ENCODE measurements around the gene GABRR3. TPM values are rescaled to one million over a fixed set of nuclear protein-coding genes. Genes with fewer than 3 reads are reported as not detected.

Gene GABRR3
- total and polyA plus RNA-seq, 2 experiments from 2014 or later = not detected

DNA sequence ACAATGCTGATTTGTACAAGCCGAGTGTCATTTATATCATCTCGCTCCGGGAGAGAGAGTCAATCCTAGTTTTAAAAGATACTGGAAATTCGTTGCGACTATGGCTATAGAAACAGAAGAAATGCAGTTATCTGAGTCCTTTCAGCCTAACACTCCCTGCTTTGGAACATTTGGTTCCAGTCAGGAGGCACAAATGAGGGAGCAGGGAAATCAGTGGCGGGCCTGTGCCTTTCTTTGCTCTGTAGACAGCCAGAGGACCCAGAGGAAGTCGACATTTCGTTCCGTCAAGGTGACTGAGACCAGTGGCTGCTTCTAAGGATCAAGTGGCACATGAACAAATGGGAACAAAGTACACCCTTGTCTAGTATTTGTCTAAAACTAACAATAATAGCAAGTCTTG, 62.1 kb downstream of the GABRR3 start:
- Histone ChIP-seq H4K20me1 (replicated peaks; ENCODE audit: insufficient read depth) (no peaks in the 10 kb centered on the region; the same call in 1 of the 2 replicates), H3K4me3 (peak overlapping the region; percentile 63), H2AFZ (peak overlapping the region; percentile 54; the same call in 1 of the 2 replicates), H3K79me2 (replicated peaks; ENCODE audit: insufficient read depth) (peaks cover 4% of the 10 kb centered on the region; the same call in 1 of the 2 replicates), H3K9me2 (ENCODE audit: insufficient read depth) (0 out of 2 replicates have a peak, but pooled peaks cover 3% of the 10 kb centered on the region), H3K27ac (ENCODE audit: low read depth) (no peak overlapping the region), H3K36me3 (ENCODE audit: insufficient read depth) (no peaks in the 10 kb centered on the region), H3K4me2 (peak overlapping the region; percentile 80), H3F3A (replicated peaks; ENCODE audit: low read depth) (no peaks in the 10 kb centered on the region), H3K27me3 (ENCODE audit: insufficient read depth) (peaks cover 14% of the 10 kb centered on the region), H3K4me1 (ENCODE audit: insufficient read depth) (peaks cover under 1% of the 10 kb centered on the region; the same call in 1 of the 2 replicates)
- H3K4me3 Mint-ChIP-seq = peak overlapping the region; percentile 63
- peaks cover 18% of the 10 kb centered on the region for H3K27me3 Mint-ChIP-seq (ENCODE audit: insufficient read depth, low read depth, poor library complexity)
- H3K4me1 Mint-ChIP-seq = peaks cover 30% of the 10 kb centered on the region
- no peak overlapping the region for H3K27ac Mint-ChIP-seq
- H3K9me3 Mint-ChIP-seq = no peaks in the 10 kb centered on the region
- TF ChIP-seq, protein P1, sequence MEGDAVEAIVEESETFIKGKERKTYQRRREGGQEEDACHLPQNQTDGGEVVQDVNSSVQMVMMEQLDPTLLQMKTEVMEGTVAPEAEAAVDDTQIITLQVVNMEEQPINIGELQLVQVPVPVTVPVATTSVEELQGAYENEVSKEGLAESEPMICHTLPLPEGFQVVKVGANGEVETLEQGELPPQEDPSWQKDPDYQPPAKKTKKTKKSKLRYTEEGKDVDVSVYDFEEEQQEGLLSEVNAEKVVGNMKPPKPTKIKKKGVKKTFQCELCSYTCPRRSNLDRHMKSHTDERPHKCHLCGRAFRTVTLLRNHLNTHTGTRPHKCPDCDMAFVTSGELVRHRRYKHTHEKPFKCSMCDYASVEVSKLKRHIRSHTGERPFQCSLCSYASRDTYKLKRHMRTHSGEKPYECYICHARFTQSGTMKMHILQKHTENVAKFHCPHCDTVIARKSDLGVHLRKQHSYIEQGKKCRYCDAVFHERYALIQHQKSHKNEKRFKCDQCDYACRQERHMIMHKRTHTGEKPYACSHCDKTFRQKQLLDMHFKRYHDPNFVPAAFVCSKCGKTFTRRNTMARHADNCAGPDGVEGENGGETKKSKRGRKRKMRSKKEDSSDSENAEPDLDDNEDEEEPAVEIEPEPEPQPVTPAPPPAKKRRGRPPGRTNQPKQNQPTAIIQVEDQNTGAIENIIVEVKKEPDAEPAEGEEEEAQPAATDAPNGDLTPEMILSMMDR (conservative IDR thresholded peaks at IDR 0.05; ENCODE audit: low read depth in 2 of 2) = no peak
- TF ChIP-seq, protein P2, sequence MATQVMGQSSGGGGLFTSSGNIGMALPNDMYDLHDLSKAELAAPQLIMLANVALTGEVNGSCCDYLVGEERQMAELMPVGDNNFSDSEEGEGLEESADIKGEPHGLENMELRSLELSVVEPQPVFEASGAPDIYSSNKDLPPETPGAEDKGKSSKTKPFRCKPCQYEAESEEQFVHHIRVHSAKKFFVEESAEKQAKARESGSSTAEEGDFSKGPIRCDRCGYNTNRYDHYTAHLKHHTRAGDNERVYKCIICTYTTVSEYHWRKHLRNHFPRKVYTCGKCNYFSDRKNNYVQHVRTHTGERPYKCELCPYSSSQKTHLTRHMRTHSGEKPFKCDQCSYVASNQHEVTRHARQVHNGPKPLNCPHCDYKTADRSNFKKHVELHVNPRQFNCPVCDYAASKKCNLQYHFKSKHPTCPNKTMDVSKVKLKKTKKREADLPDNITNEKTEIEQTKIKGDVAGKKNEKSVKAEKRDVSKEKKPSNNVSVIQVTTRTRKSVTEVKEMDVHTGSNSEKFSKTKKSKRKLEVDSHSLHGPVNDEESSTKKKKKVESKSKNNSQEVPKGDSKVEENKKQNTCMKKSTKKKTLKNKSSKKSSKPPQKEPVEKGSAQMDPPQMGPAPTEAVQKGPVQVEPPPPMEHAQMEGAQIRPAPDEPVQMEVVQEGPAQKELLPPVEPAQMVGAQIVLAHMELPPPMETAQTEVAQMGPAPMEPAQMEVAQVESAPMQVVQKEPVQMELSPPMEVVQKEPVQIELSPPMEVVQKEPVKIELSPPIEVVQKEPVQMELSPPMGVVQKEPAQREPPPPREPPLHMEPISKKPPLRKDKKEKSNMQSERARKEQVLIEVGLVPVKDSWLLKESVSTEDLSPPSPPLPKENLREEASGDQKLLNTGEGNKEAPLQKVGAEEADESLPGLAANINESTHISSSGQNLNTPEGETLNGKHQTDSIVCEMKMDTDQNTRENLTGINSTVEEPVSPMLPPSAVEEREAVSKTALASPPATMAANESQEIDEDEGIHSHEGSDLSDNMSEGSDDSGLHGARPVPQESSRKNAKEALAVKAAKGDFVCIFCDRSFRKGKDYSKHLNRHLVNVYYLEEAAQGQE (IDR thresholded peaks at IDR 0.05; ENCODE audit: unreplicated experiment) = no peak
- TF ChIP-seq, protein P3, sequence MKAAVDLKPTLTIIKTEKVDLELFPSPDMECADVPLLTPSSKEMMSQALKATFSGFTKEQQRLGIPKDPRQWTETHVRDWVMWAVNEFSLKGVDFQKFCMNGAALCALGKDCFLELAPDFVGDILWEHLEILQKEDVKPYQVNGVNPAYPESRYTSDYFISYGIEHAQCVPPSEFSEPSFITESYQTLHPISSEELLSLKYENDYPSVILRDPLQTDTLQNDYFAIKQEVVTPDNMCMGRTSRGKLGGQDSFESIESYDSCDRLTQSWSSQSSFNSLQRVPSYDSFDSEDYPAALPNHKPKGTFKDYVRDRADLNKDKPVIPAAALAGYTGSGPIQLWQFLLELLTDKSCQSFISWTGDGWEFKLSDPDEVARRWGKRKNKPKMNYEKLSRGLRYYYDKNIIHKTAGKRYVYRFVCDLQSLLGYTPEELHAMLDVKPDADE (IDR thresholded peaks at IDR 0.05) = no peak
- TF ChIP-seq EZH2 (IDR thresholded peaks at IDR 0.05; ENCODE audit: low read depth, unreplicated experiment) = no peak
- no peak for TF ChIP-seq POLR2AphosphoS5 (IDR thresholded peaks at IDR 0.05; ENCODE audit: low read depth)
- no peak for TF ChIP-seq CREB1 (CRISPR knock-in tag; IDR thresholded peaks at IDR 0.05; ENCODE audit: low read depth)
- no peak for TF ChIP-seq JUNB (IDR thresholded peaks at IDR 0.05; ENCODE audit: unreplicated experiment)
- TF ChIP-seq EZH2phosphoT487 (IDR thresholded peaks at IDR 0.05; ENCODE audit: unreplicated experiment) = no peak
- TF ChIP-seq NANOG (IDR thresholded peaks at IDR 0.05; ENCODE audit: borderline replicate concordance) = no peak
- no peak for TF ChIP-seq ZNF114 (CRISPR knock-in tag; IDR thresholded peaks at IDR 0.05)
- TF ChIP-seq STAT1 (IDR thresholded peaks at IDR 0.05; ENCODE audit: unreplicated experiment) = no peak
- no peak for TF ChIP-seq ZNF331 (CRISPR knock-in tag; IDR thresholded peaks at IDR 0.05; ENCODE audit: low read depth)
- TF ChIP-seq, protein P4, sequence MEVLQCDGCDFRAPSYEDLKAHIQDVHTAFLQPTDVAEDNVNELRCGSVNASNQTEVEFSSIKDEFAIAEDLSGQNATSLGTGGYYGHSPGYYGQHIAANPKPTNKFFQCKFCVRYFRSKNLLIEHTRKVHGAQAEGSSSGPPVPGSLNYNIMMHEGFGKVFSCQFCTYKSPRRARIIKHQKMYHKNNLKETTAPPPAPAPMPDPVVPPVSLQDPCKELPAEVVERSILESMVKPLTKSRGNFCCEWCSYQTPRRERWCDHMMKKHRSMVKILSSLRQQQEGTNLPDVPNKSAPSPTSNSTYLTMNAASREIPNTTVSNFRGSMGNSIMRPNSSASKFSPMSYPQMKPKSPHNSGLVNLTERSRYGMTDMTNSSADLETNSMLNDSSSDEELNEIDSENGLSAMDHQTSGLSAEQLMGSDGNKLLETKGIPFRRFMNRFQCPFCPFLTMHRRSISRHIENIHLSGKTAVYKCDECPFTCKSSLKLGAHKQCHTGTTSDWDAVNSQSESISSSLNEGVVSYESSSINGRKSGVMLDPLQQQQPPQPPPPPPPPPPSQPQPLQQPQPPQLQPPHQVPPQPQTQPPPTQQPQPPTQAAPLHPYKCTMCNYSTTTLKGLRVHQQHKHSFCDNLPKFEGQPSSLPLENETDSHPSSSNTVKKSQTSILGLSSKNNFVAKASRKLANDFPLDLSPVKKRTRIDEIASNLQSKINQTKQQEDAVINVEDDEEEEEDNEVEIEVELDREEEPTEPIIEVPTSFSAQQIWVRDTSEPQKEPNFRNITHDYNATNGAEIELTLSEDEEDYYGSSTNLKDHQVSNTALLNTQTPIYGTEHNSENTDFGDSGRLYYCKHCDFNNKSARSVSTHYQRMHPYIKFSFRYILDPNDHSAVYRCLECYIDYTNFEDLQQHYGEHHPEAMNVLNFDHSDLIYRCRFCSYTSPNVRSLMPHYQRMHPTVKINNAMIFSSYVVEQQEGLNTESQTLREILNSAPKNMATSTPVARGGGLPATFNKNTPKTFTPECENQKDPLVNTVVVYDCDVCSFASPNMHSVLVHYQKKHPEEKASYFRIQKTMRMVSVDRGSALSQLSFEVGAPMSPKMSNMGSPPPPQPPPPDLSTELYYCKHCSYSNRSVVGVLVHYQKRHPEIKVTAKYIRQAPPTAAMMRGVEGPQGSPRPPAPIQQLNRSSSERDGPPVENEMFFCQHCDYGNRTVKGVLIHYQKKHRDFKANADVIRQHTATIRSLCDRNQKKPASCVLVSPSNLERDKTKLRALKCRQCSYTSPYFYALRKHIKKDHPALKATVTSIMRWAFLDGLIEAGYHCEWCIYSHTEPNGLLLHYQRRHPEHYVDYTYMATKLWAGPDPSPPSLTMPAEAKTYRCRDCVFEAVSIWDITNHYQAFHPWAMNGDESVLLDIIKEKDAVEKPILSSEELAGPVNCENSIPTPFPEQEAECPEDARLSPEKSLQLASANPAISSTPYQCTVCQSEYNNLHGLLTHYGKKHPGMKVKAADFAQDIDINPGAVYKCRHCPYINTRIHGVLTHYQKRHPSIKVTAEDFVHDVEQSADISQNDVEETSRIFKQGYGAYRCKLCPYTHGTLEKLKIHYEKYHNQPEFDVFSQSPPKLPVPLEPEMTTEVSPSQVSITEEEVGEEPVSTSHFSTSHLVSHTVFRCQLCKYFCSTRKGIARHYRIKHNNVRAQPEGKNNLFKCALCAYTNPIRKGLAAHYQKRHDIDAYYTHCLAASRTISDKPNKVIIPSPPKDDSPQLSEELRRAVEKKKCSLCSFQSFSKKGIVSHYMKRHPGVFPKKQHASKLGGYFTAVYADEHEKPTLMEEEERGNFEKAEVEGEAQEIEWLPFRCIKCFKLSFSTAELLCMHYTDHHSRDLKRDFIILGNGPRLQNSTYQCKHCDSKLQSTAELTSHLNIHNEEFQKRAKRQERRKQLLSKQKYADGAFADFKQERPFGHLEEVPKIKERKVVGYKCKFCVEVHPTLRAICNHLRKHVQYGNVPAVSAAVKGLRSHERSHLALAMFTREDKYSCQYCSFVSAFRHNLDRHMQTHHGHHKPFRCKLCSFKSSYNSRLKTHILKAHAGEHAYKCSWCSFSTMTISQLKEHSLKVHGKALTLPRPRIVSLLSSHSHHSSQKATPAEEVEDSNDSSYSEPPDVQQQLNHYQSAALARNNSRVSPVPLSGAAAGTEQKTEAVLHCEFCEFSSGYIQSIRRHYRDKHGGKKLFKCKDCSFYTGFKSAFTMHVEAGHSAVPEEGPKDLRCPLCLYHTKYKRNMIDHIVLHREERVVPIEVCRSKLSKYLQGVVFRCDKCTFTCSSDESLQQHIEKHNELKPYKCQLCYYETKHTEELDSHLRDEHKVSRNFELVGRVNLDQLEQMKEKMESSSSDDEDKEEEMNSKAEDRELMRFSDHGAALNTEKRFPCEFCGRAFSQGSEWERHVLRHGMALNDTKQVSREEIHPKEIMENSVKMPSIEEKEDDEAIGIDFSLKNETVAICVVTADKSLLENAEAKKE (CRISPR knock-in tag; IDR thresholded peaks at IDR 0.05) = no peak
- H3K36me3 Mint-ChIP-seq (ENCODE audit: low read depth) = no peaks in the 10 kb centered on the region
- DNase-seq (ENCODE audit: low spot score) = no peak
- ATAC-seq = no peak

Measured in GM23338 (cell line).